ENCODE measurements around the gene MT3. TPM values are rescaled to one million over a fixed set of nuclear protein-coding genes. Genes with fewer than 3 reads are reported as not detected.

MT3 gene
- total RNA-seq, 1 experiment from 2014 or later: 0.77 TPM

GRCh38 chr16:56588781-56589140, 567 bp upstream of the MT3 start (continued):
- TF ChIP-seq STAT6 (CRISPR knock-in tag; conservative IDR thresholded peaks at IDR 0.05; ENCODE audit: low read depth) (no peak), ZNF423 (CRISPR knock-in tag; IDR thresholded peaks at IDR 0.05) (no peak), RELA (CRISPR knock-in tag; IDR thresholded peaks at IDR 0.05; ENCODE audit: borderline replicate concordance) (no peak), ATF2 (CRISPR knock-in tag; IDR thresholded peaks at IDR 0.05; ENCODE audit: borderline replicate concordance, low read depth) (no peak), SOX15 (CRISPR knock-in tag; IDR thresholded peaks at IDR 0.05) (no peak), NR1H2 (CRISPR knock-in tag; IDR thresholded peaks at IDR 0.05) (no peak), TP53 (CRISPR knock-in tag; IDR thresholded peaks at IDR 0.05) (no peak)

GRCh38 chr16:56591377-56592060, 2.2 kb downstream of the MT3 start:
- CTCF ChIA-PET: interaction anchor here (1.0 to 2.2 kb wide), 7 partner anchors 9 to 110 kb away, joined by 3 to 8 read pairs (median 4); no protein-coding TSS in a partner anchor
- no peaks in the 10 kb centered on the region for H3K36me3 Mint-ChIP-seq
- peaks cover 14% of the 10 kb centered on the region for H3K4me1 Mint-ChIP-seq
- TF ChIP-seq FOXK1 (CRISPR knock-in tag; IDR thresholded peaks at IDR 0.05): no peak
- TF ChIP-seq TEAD1 (CRISPR knock-in tag; IDR thresholded peaks at IDR 0.05): no peak
- no peak for TF ChIP-seq ZNF232 (CRISPR knock-in tag; IDR thresholded peaks at IDR 0.05)
- no peak for TF ChIP-seq ATF2 (CRISPR knock-in tag; IDR thresholded peaks at IDR 0.05; ENCODE audit: borderline replicate concordance, low read depth)
- TF ChIP-seq E2F4 (CRISPR knock-in tag; IDR thresholded peaks at IDR 0.05; ENCODE audit: borderline replicate concordance, low read depth): no peak
- no peak for TF ChIP-seq ATF3 (CRISPR knock-in tag; conservative IDR thresholded peaks at IDR 0.05)
- TF ChIP-seq NR1H2 (CRISPR knock-in tag; IDR thresholded peaks at IDR 0.05): no peak
- no peak for TF ChIP-seq ZBTB21 (CRISPR knock-in tag; IDR thresholded peaks at IDR 0.05; ENCODE audit: borderline replicate concordance)
- no peak for TF ChIP-seq NR3C1 (CRISPR knock-in tag; conservative IDR thresholded peaks at IDR 0.05; ENCODE audit: low read depth)
- TF ChIP-seq OVOL2 (CRISPR knock-in tag; IDR thresholded peaks at IDR 0.05; ENCODE audit: borderline replicate concordance): no peak
- no peak for TF ChIP-seq NR2C2 (CRISPR knock-in tag; IDR thresholded peaks at IDR 0.05)
- TF ChIP-seq SP1 (CRISPR knock-in tag; conservative IDR thresholded peaks at IDR 0.05): no peak
- TF ChIP-seq GRHL2 (CRISPR knock-in tag; IDR thresholded peaks at IDR 0.05; ENCODE audit: insufficient replicate concordance, severe bottlenecking): no peak
- TF ChIP-seq MLX (CRISPR knock-in tag; IDR thresholded peaks at IDR 0.05): no peak
- no peak for TF ChIP-seq ATF6 (CRISPR knock-in tag; IDR thresholded peaks at IDR 0.05)
- no peak for TF ChIP-seq GTF2I (CRISPR knock-in tag; conservative IDR thresholded peaks at IDR 0.05)
- TF ChIP-seq NFATC4 (CRISPR knock-in tag; IDR thresholded peaks at IDR 0.05): no peak
- no peak for TF ChIP-seq E2F1 (CRISPR knock-in tag; IDR thresholded peaks at IDR 0.05)
- no peak for TF ChIP-seq CREM (CRISPR knock-in tag; IDR thresholded peaks at IDR 0.05)
- TF ChIP-seq ZNF121 (CRISPR knock-in tag; IDR thresholded peaks at IDR 0.05): no peak
- DNase-seq (ENCODE audit: low spot score): no peak
- POLR2A ChIA-PET: interaction anchor here (0.7 kb wide), 1 partner anchor 196 kb away, joined by 4 read pairs; no protein-coding TSS in a partner anchor
- no peak for ATAC-seq
- no peaks in the 10 kb centered on the region for H3K9me3 Mint-ChIP-seq
- H3K4me3 Mint-ChIP-seq: no peak overlapping the region
- peaks cover 74% of the 10 kb centered on the region for H3K27me3 Mint-ChIP-seq (ENCODE audit: low read depth)
- no peak overlapping the region for H3K27ac Mint-ChIP-seq
